ENCODE measurements around the gene GTF2A1L. TPM values are rescaled to one million over a fixed set of nuclear protein-coding genes. Genes with fewer than 3 reads are reported as not detected.

Gene GTF2A1L
- polyA plus RNA-seq, 2 of the 4 experiments (the other 2 are of a cell fraction), result not detected

- Histone ChIP-seq H3K4me1 (no peaks in the 10 kb centered on the region), H3K27ac (no peak overlapping the region), H3K4me2 (no peak overlapping the region), H3K4me3 (no peak overlapping the region), H3K9me3 (no peaks in the 10 kb centered on the region)
- DNase-seq (ENCODE audit: low read depth in 1 of 2, low spot score in 1 of 2) (no peak), FAIRE-seq (no peak), ATAC-seq (no peak)
- ChIA-PET POLR2A (no interaction called here), CTCF (interaction anchor here (1.4 kb wide), 1 partner anchor 14 kb away, joined by 3 read pairs; no protein-coding TSS in a partner anchor)
- TF ChIP-seq HOXB5 (CRISPR knock-in tag; IDR thresholded peaks at IDR 0.05) (no peak), TFCP2L1 (CRISPR knock-in tag; IDR thresholded peaks at IDR 0.05) (no peak), MAX (IDR thresholded peaks at IDR 0.05) (no peak), POLR2AphosphoS2 (conservative IDR thresholded peaks at IDR 0.05; ENCODE audit: low read length) (no peak), E2F6 (IDR thresholded peaks at IDR 0.05; ENCODE audit: borderline replicate concordance, low read depth) (no peak), BCL3 (IDR thresholded peaks at IDR 0.05) (no peak), PHF8 (IDR thresholded peaks at IDR 0.05; ENCODE audit: borderline replicate concordance, low read depth) (no peak), CEBPB (IDR thresholded peaks at IDR 0.05) (no peak), RAD21 (conservative IDR thresholded peaks at IDR 0.05 in 1 of 2, IDR thresholded peaks at IDR 0.05 in 1 of 2) (no peak), CHD2 (IDR thresholded peaks at IDR 0.05; ENCODE audit: low read length, partially characterized antibody) (no peak), REST (IDR thresholded peaks at IDR 0.05) (no peak), SREBF2 (IDR thresholded peaks at IDR 0.05) (no peak), ZFP36 (IDR thresholded peaks at IDR 0.05; ENCODE audit: borderline replicate concordance, partially characterized antibody) (no peak), MAZ (IDR thresholded peaks at IDR 0.05; ENCODE audit: borderline replicate concordance, low read depth, low read length) (no peak), JUNB (IDR thresholded peaks at IDR 0.05) (no peak)
These were observed 105.5 kb downstream of the GTF2A1L start for GRCh38 chr2:48723129-48723528.

- ATAC-seq (no peak), FAIRE-seq (no peak), DNase-seq (ENCODE audit: low read depth in 1 of 2, low spot score in 1 of 2) (no peak)
- Histone ChIP-seq H3K4me2 (no peak overlapping the region), H3K27ac (no peak overlapping the region), H3K4me3 (no peak overlapping the region), H3K4me1 (no peaks in the 10 kb centered on the region), H3K9me3 (no peaks in the 10 kb centered on the region)
- no peak for TF ChIP-seq MAZ (IDR thresholded peaks at IDR 0.05; ENCODE audit: borderline replicate concordance, low read depth, low read length)
- no peak for TF ChIP-seq NFE2L2 (conservative IDR thresholded peaks at IDR 0.05; ENCODE audit: low read length)
- TF ChIP-seq EHF (CRISPR knock-in tag; IDR thresholded peaks at IDR 0.05), result no peak
- no peak for TF ChIP-seq TP53 (CRISPR knock-in tag; IDR thresholded peaks at IDR 0.05)
- no peak for TF ChIP-seq GATA3 (IDR thresholded peaks at IDR 0.05; ENCODE audit: borderline replicate concordance)
- 2% methylated on average over 2 of the region's 2 CpGs for WGBS (ENCODE audit: missing lambda C conversion rate)
- ChIA-PET CTCF (interaction anchor here (1.4 kb wide), 1 partner anchor 15 kb away, joined by 3 read pairs; no protein-coding TSS in a partner anchor), POLR2A (no interaction called here)
These were observed 106.6 kb downstream of the GTF2A1L start for GRCh38 chr2:48724278-48724677.
